Measurements from ENCODE around the gene SPDL1.

GRCh38 chr5:169544264-169544950, 39.2 kb upstream of the SPDL1 start:
- TF ChIP-seq RXRA (IDR thresholded peaks at IDR 0.05) (no peak), ZBTB33 (IDR thresholded peaks at IDR 0.05) (no peak), YY1 (IDR thresholded peaks at IDR 0.05) (no peak), CTCF (IDR thresholded peaks at IDR 0.05; ENCODE audit: low read depth, low read length, missing input control) (no peak), REST (IDR thresholded peaks at IDR 0.05) (no peak), FOXA2 (IDR thresholded peaks at IDR 0.05) (no peak), GABPA (IDR thresholded peaks at IDR 0.05 in 1 of 2, conservative IDR thresholded peaks at IDR 0.05 in 1 of 2) (no peak), HNF4A (conservative IDR thresholded peaks at IDR 0.05) (no peak), ATF3 (IDR thresholded peaks at IDR 0.05) (no peak), EGR1 (IDR thresholded peaks at IDR 0.05; ENCODE audit: low read depth in 2 of 2) (no peak), NR2F2 (IDR thresholded peaks at IDR 0.05) (no peak), RAD21 (IDR thresholded peaks at IDR 0.05) (no peak)

All from liver (tissue), 3 donors.